Mesenchymal stem cell (in vitro differentiated cells and primary cell): Measurements from ENCODE around the gene PCK2.

ENCODE experiments used
- DNase-seq: peaks from one replicate; pipeline ENCODE4 v3.0.0-alpha.2; 2013
- H2AFZ ChIP-seq: one replicate; pipeline ENCODE4 v1.6.1; 2013; ENCODE audit warnings: low read depth, mild to moderate bottlenecking, control low read depth, inconsistent platforms, low read length, moderate library complexity
- H2AK5ac ChIP-seq: 2 replicates; pipeline ENCODE4 v1.6.1; 2013; ENCODE audit warnings: low read length, moderate library complexity, mild to moderate bottlenecking, inconsistent platforms; ENCODE audit not compliant: severe bottlenecking
- H2BK120ac ChIP-seq: one replicate; pipeline ENCODE4 v1.6.1; 2013; ENCODE audit warnings: low read depth, mild to moderate bottlenecking, inconsistent platforms, low read length, moderate library complexity
- H2BK12ac ChIP-seq, 2 experiments: one replicate each; pipeline ENCODE4 v1.6.1; 2013; ENCODE audit warnings: inconsistent platforms in 2 of 2, low read length in 2 of 2, mild to moderate bottlenecking in 2 of 2, moderate library complexity in 2 of 2, control low read depth in 1 of 2
- H2BK15ac ChIP-seq: one replicate; pipeline ENCODE4 v1.6.1; 2013; ENCODE audit warnings: mild to moderate bottlenecking, low read depth, inconsistent platforms; ENCODE audit not compliant: poor library complexity, severe bottlenecking
- H2BK5ac ChIP-seq: 2 replicates; pipeline ENCODE4 v1.6.1; 2013; ENCODE audit warnings: low read depth, mild to moderate bottlenecking, low read length, control low read depth, inconsistent platforms; ENCODE audit not compliant: poor library complexity, severe bottlenecking
- H3K14ac ChIP-seq, 2 experiments: one replicate each; pipeline ENCODE4 v1.6.1; 2013; ENCODE audit warnings: inconsistent platforms in 2 of 2, low read length in 2 of 2, control low read depth in 1 of 2, mild to moderate bottlenecking in 1 of 2, moderate library complexity in 1 of 2
- H3K18ac ChIP-seq, 2 experiments: one replicate each; pipeline ENCODE4 v1.6.1; 2013; ENCODE audit warnings: inconsistent platforms in 2 of 2, low read length in 2 of 2, control low read depth in 1 of 2, low read depth in 1 of 2, mild to moderate bottlenecking in 1 of 2
- H3K23ac ChIP-seq, 2 experiments: one replicate each; pipeline ENCODE4 v1.6.1; 2013; ENCODE audit warnings: inconsistent platforms in 2 of 2, low read length in 2 of 2, mild to moderate bottlenecking in 2 of 2, moderate library complexity in 2 of 2, control low read depth in 1 of 2
- H3K27ac ChIP-seq: 2 replicates; pipeline ENCODE4 v1.5.1; 2013; ENCODE audit warnings: mild to moderate bottlenecking, moderate library complexity, low read length, control low read depth, inconsistent platforms; ENCODE audit not compliant: poor library complexity, severe bottlenecking
- H3K27me3 ChIP-seq, 2 experiments: 2 replicates each; pipeline versions ENCODE4 v1.6.1 to v1.7.0; 2013; ENCODE audit warnings: low read length in 2 of 2, mild to moderate bottlenecking in 2 of 2, moderate library complexity in 2 of 2, control low read depth in 1 of 2, inconsistent platforms in 1 of 2; ENCODE audit not compliant: control insufficient read depth in 1 of 2, insufficient read depth in 1 of 2
- H3K36me3 ChIP-seq, 2 experiments: 2 replicates each; pipeline versions ENCODE4 v1.6.1 to v1.7.0; 2013; ENCODE audit warnings: low read length in 2 of 2, control low read depth in 1 of 2, inconsistent platforms in 1 of 2, low read depth in 1 of 2, mild to moderate bottlenecking in 1 of 2; ENCODE audit not compliant: insufficient read depth in 2 of 2, control insufficient read depth in 1 of 2
- H3K4ac ChIP-seq, 2 experiments: one replicate each; pipeline ENCODE4 v1.6.1; 2013; ENCODE audit warnings: inconsistent platforms in 2 of 2, low read length in 2 of 2, mild to moderate bottlenecking in 2 of 2, moderate library complexity in 2 of 2, control low read depth in 1 of 2, low read depth in 1 of 2
- H3K4me1 ChIP-seq: 2 replicates; pipeline ENCODE4 v1.6.1; 2013; ENCODE audit warnings: low read depth, low read length, control low read depth; ENCODE audit not compliant: control insufficient read depth, insufficient read depth
- H3K4me2 ChIP-seq: 2 replicates; pipeline ENCODE4 v1.6.1; 2013; ENCODE audit warnings: low read length, mild to moderate bottlenecking, inconsistent platforms; ENCODE audit not compliant: poor library complexity, severe bottlenecking
- H3K4me3 ChIP-seq, 2 experiments: 2 replicates each; pipeline versions ENCODE4 v1.5.1 to v1.7.0; 2013; ENCODE audit warnings: low read length in 2 of 2, mild to moderate bottlenecking in 2 of 2, control low read depth in 1 of 2, low read depth in 1 of 2; ENCODE audit not compliant: insufficient read depth in 1 of 2
- H3K79me1 ChIP-seq: replicated peaks from 2 replicates; pipeline ENCODE4 v1.6.1; 2013; ENCODE audit warnings: mild to moderate bottlenecking, control low read depth, low read length, inconsistent platforms; ENCODE audit not compliant: poor library complexity, severe bottlenecking
- H3K9ac ChIP-seq: 2 replicates; pipeline ENCODE4 v1.7.0; 2013; ENCODE audit warnings: mild to moderate bottlenecking, low read length, moderate library complexity
- H3K9me3 ChIP-seq: 2 replicates; pipeline ENCODE4 v1.7.0; 2013; ENCODE audit warnings: mild to moderate bottlenecking, low read length; ENCODE audit not compliant: control insufficient read depth
- H4K8ac ChIP-seq: one replicate; pipeline ENCODE4 v1.6.1; 2013; ENCODE audit warnings: inconsistent platforms, mild to moderate bottlenecking, low read length, moderate library complexity
- H4K91ac ChIP-seq: one replicate; pipeline ENCODE4 v1.6.1; 2013; ENCODE audit warnings: mild to moderate bottlenecking, low read length, inconsistent platforms
- WGBS: methylation state at CpG from one replicate; pipeline ENCODE4 v1.1.7; 2013; ENCODE audit warnings: mixed read lengths; 5-methylcytosine and 5-hydroxymethylcytosine counted together

PCK2 gene

DNA sequence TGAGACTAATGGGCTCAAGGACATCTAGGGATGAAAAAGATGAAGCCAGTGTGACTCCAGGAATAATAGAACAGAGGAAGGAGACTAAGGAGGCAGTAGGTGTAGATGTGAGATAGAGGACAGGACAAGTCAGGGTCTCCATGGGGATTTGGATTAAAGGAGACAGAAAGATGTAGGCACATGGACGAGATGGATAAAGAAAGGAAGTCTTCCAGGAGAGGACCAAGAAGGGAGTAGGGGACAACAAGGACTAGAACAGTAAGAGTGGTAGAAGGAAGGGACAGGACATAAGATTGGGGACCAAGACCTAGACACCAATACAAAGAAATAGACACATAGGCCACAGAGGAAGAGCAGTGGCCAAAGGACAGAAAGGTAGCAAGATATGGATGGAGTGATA, 7.1 kb upstream of the PCK2 start:
- Histone ChIP-seq H2BK5ac (no peak overlapping the region), H2BK12ac (no peak overlapping the region), H3K4me1 (no peaks in the 10 kb centered on the region), H2BK15ac (no peak overlapping the region), H3K27me3 (peaks cover 42 to 46% of the 10 kb centered on the region in 2 experiments), H3K18ac (no peak overlapping the region), H3K14ac (no peak overlapping the region), H3K4me2 (no peak overlapping the region), H2AK5ac (no peak overlapping the region), H3K27ac (no peak overlapping the region), H3K9ac (no peak overlapping the region), H2AFZ (no peak overlapping the region), H4K91ac (no peak overlapping the region), H3K79me1 (no peaks in the 10 kb centered on the region), H3K4ac (no peak overlapping the region), H2BK120ac (no peak overlapping the region), H3K9me3 (no peaks in the 10 kb centered on the region), H3K23ac (no peak overlapping the region), H3K36me3 (no peaks in the 10 kb centered on the region), H3K4me3 (no peak overlapping the region), H4K8ac (no peak overlapping the region)
- no peak for DNase-seq
- WGBS: 82% methylated on average over 1 of the region's 1 CpG

- Histone ChIP-seq H3K18ac (no peak overlapping the region), H3K4me1 (no peaks in the 10 kb centered on the region), H3K4me2 (no peak overlapping the region), H2BK15ac (no peak overlapping the region), H3K14ac (no peak overlapping the region), H3K23ac (no peak overlapping the region), H3K27me3 (peaks cover 31 to 35% of the 10 kb centered on the region in 2 experiments), H3K4me3 (no peak overlapping the region), H3K9ac (no peak overlapping the region), H2BK120ac (no peak overlapping the region), H2AK5ac (no peak overlapping the region), H4K91ac (no peak overlapping the region), H2BK12ac (no peak overlapping the region), H4K8ac (no peak overlapping the region), H2AFZ (no peak overlapping the region), H3K79me1 (no peaks in the 10 kb centered on the region), H3K4ac (no peak overlapping the region), H2BK5ac (no peak overlapping the region), H3K9me3 (no peaks in the 10 kb centered on the region), H3K27ac (no peak overlapping the region), H3K36me3 (no peaks in the 10 kb centered on the region)
- 81% methylated on average over 2 of the region's 2 CpGs for WGBS
- no peak for DNase-seq
Measured at GRCh38 chr14:24088095-24088494, 6.0 kb upstream of the PCK2 start.

DNA sequence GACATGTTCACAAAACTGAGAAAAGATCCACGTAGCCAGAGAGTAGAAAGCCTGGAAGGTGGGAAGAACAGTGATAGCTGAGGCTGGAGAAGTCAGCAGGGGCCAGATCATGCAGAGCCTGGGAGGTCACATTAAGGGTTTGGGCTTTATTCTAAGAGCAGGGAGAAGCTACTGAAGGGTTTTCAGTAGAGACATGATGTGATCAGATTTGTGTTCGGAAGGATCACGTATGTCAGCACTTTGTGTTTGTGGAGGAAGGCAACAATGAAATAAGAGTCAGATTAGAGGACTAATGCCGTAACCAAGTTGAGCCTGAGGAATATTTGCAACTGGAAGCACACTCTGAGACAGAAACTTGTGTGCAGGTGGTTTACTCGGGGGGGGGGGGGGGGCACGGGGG, 4.2 kb upstream of the PCK2 start:
- DNase-seq: no peak
- peaks cover 6% of the 10 kb centered on the region for H3K4me1 ChIP-seq
- H3K23ac ChIP-seq: no peak overlapping the region

GRCh38 chr14:24092110-24092504, 2.0 kb upstream of the PCK2 start:
- Histone ChIP-seq H3K27ac (no peak overlapping the region), H4K8ac (no peak overlapping the region), H3K23ac (no peak overlapping the region), H3K36me3 (peaks cover 0 to 5% of the 10 kb centered on the region in 2 experiments), H3K4me1 (peaks cover 14% of the 10 kb centered on the region), H3K27me3 (peaks cover 2 to 4% of the 10 kb centered on the region in 2 experiments), H2BK15ac (no peak overlapping the region), H3K4ac (no peak overlapping the region), H3K4me3 (no peak overlapping the region), H3K79me1 (peaks cover 8% of the 10 kb centered on the region), H3K9ac (no peak overlapping the region), H3K9me3 (no peaks in the 10 kb centered on the region), H2AFZ (no peak overlapping the region), H3K4me2 (no peak overlapping the region), H3K14ac (no peak overlapping the region), H2BK5ac (no peak overlapping the region), H2AK5ac (no peak overlapping the region), H3K18ac (no peak overlapping the region), H2BK12ac (no peak overlapping the region), H4K91ac (no peak overlapping the region), H2BK120ac (no peak overlapping the region)
- DNase-seq: no peak

More for the DNA sequence above, 4.2 kb upstream of the PCK2 start:
- Histone ChIP-seq H3K27me3 (peaks cover 16 to 19% of the 10 kb centered on the region in 2 experiments), H3K4me3 (no peak overlapping the region), H2BK12ac (no peak overlapping the region), H4K8ac (no peak overlapping the region), H3K27ac (no peak overlapping the region), H2BK5ac (no peak overlapping the region), H2AK5ac (no peak overlapping the region), H3K36me3 (no peaks in the 10 kb centered on the region), H4K91ac (no peak overlapping the region), H2AFZ (no peak overlapping the region), H3K9me3 (no peaks in the 10 kb centered on the region), H3K79me1 (no peaks in the 10 kb centered on the region), H3K14ac (no peak overlapping the region), H3K18ac (no peak overlapping the region), H3K4me2 (no peak overlapping the region), H2BK120ac (no peak overlapping the region), H3K4ac (no peak overlapping the region), H3K9ac (no peak overlapping the region), H2BK15ac (no peak overlapping the region)
- WGBS: 91% methylated on average over 5 of the region's 6 CpGs
